Right lobe of liver (tissue), 6 donors: ENCODE results near the gene PTPN13. TPM values are rescaled to one million over a fixed set of nuclear protein-coding genes. Genes with fewer than 3 reads are reported as not detected.

ENCODE experiments used
- ATAC-seq, 4 donors: fragments of 200-7000 bp; cut with Tn5 transposase; one replicate each; pipeline ENCODE4 v1.9.1; 2020; ENCODE audit warnings: mild to moderate bottlenecking in 4 of 4, moderate library complexity in 4 of 4
- DNase-seq, 3 donors: peaks; one replicate each; pipeline ENCODE4 v3.0.0-alpha.2; 2020
- H3K27ac ChIP-seq, 3 donors: fragments of 200-600 bp; one replicate each; pipeline ENCODE4 v1.8.0; 2022
- H3K27me3 ChIP-seq, 2 donors: fragments of 200-600 bp; one replicate each; pipeline ENCODE4 v1.8.0; 2022
- H3K36me3 ChIP-seq, 4 donors: fragments of 200-600 bp; sonication (generic) in 1 of 4; one replicate each; pipeline versions ENCODE4 v1.5.1 to v1.8.0; 2017 to 2022; ENCODE audit warnings: control low read depth in 1 of 4
- H3K4me1 ChIP-seq, 4 donors: fragments of 200-600 bp; sonication (generic) in 1 of 4; one replicate each; pipeline versions ENCODE4 v1.5.1 to v1.8.0; 2017 to 2022; ENCODE audit warnings: control low read depth in 1 of 4
- H3K4me3 ChIP-seq, 3 donors: fragments of 200-600 bp; one replicate each; pipeline ENCODE4 v1.8.0; 2022
- H3K9me3 ChIP-seq, 4 donors: fragments of 200-600 bp; sonication (generic) in 1 of 4; one replicate each; pipeline versions ENCODE4 v1.5.1 to v1.8.0; 2017 to 2022; ENCODE audit warnings: control low read depth in 1 of 4
- CTCF ChIP-seq, 4 donors: fragments of 200-600 bp in 3 of 4; fragments of 450-650 bp in 1 of 4; IDR thresholded peaks; one replicate each; pipeline versions ENCODE4 v1.5.1 to v1.8.0; 2016 to 2022; ENCODE audit warnings: antibody characterized with exemption in 4 of 4, mild to moderate bottlenecking in 2 of 4
- POLR2A ChIP-seq: fragments of 450-650 bp; IDR thresholded peaks from one replicate; pipeline ENCODE4 v1.6.1; 2017; ENCODE audit warnings: antibody characterized with exemption, mild to moderate bottlenecking
- WGBS: methylation state at CpG from one replicate; pipeline ENCODE4 v1.1.6; 2018; ENCODE audit warnings: low coverage, low lambda C conversion rate; ENCODE audit not compliant: insufficient coverage; ENCODE audit errors: missing lambda C conversion rate; 5-methylcytosine and 5-hydroxymethylcytosine counted together
- intact Hi-C, 2 donors: fragments of 100-400 bp; cut with DNase I; formaldehyde crosslinking; loops; one replicate each; pipeline versions ENCODE4 v1.11.2 to v1.14.1; 2022
- total RNA-seq, 6 experiments: library from RNA; depleted of rRNA in 2 of 6; stranded (reverse); fragments of >200 nt in 2 of 6; fragmentation: NEBNext Ultra II Directional in 3 of 6; extraction: Animal tissue kit (Norgen Biotek cat#: 25700) in 3 of 6; gene quantifications; one replicate each; pipeline versions ENCODE4 v1.1.0 to v1.2.4, GENCODE V29; 2016 to 2023
- donor health status: DM: no; HTN: yes; CAD: no.
- donor health status: DM: no; HTN: no; CAD: no.
- donor health status: DM: no; HTN: no; CAD: no.
- donor health status: DM: no; HTN: yes; CAD: no.
- donor health status: DM: no; HTN: yes; CAD: no.

PTPN13 gene
- total RNA-seq, 6 experiments from 2014 or later: 0.73 to 2.2 (median 1.0) TPM

DNA sequence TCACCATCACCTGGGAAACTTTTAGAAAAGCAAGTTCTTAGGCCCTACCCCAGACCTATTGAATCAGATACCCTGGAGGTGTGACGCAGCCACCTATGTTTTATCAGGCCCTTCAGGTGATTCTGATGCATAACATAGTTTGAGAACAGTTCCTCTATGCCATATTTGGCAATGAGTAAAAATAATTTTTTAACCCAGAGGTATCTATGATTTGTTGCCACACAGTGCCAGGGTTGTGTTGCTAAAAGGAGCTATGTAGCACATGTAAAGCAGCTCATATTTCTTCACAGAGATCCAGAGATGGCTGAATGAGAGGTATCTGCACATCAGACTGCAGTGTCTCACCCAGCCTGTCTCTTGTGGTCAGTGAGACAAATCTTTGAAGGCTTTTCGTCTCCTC is 85.3 kb downstream of the PTPN13 start:
- H3K27me3 ChIP-seq: no peaks in the 10 kb centered on the region
- no peak overlapping the region for H3K27ac ChIP-seq
- intact Hi-C loops: no loop called here
- TF ChIP-seq CTCF (IDR thresholded peaks at IDR 0.05) (no peak), POLR2A (no peak)
- H3K4me1 ChIP-seq: no peaks in the 10 kb centered on the region
- ATAC-seq (no peak), DNase-seq (no peak)
- H3K9me3 ChIP-seq: no peaks in the 10 kb centered on the region
- 73% methylated on average over 2 of the region's 2 CpGs for WGBS
- no peaks in the 10 kb centered on the region for H3K36me3 ChIP-seq
- no peak overlapping the region for H3K4me3 ChIP-seq

DNA sequence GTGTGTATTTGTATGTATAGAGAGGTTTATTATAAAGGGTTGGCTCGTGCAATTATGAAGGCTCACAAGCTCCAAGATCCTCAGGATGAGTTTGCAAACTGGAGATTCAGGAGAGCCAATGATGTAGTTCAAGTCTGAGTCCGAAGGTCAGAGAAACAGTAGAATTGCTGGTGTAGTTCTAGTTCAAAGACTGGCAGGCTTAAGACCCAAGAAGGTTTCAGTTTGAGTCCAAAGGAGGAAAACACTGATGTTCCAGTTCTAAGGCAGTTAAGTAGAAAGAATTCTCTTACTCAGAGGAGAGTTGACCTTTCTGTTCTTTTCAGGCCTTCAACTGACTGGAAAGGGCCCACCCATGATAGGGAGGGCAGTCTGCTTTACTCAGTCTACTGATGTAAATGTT is 89.1 kb downstream of the PTPN13 start:
- no peaks in the 10 kb centered on the region for H3K36me3 ChIP-seq
- H3K4me3 ChIP-seq: no peak overlapping the region
- TF ChIP-seq CTCF (IDR thresholded peaks at IDR 0.05) (no peak), POLR2A (no peak)
- H3K27ac ChIP-seq: no peak overlapping the region
- H3K9me3 ChIP-seq: no peaks in the 10 kb centered on the region
- intact Hi-C loops: no loop called here
- WGBS: 54% methylated on average over 2 of the region's 2 CpGs
- ATAC-seq (no peak), DNase-seq (no peak)
- H3K27me3 ChIP-seq: no peaks in the 10 kb centered on the region
- no peaks in the 10 kb centered on the region for H3K4me1 ChIP-seq

DNA sequence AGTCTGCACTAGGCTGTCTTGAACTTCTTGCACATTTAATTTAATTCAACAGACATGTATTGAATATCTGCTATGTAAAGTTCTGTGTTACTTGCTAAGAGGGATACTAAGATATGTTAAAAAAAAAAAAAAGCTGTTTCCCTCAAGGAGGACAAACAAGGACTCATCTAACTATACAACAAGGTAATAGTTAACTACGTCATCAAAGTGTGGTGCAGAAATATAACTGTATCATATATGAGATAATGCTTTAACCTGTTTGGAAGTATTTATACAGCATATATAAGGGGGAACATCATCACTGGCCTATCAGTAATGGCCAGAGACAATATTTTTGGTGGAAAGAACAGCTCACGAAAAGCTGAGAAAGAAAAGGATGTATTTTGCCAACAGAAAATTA is 89.9 kb downstream of the PTPN13 start:
- Histone ChIP-seq H3K36me3 (no peaks in the 10 kb centered on the region), H3K9me3 (no peaks in the 10 kb centered on the region), H3K27ac (no peak overlapping the region), H3K4me3 (no peak overlapping the region), H3K4me1 (no peaks in the 10 kb centered on the region), H3K27me3 (no peaks in the 10 kb centered on the region)
- no peak for DNase-seq
- no peak for TF ChIP-seq CTCF (IDR thresholded peaks at IDR 0.05)
- no peak for ATAC-seq
- intact Hi-C loops: no loop called here
- 56% methylated on average over 2 of the region's 2 CpGs for WGBS

DNA sequence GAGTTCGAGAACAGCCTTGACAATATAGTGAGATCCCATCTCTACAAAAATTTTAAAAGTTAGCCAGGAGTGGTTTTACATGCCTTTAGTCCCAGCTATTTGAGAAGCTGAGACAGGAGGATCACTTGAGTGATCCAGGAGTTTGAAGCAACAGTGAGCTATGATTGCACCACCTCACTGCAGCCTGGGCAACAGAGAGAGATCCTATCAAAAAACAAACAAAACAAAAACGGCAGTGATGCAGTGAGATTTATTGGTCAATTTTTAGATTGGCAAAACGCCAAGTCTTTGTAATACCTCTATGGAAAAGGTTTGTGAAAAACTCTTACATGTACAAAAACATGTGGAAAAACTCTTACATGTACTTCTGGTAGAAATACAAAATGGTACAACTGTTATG is 91.3 kb downstream of the PTPN13 start:
- DNase-seq: no peak
- Histone ChIP-seq H3K9me3 (no peaks in the 10 kb centered on the region), H3K4me3 (no peak overlapping the region), H3K27ac (no peak overlapping the region), H3K4me1 (no peaks in the 10 kb centered on the region), H3K36me3 (no peaks in the 10 kb centered on the region), H3K27me3 (no peaks in the 10 kb centered on the region)
- TF ChIP-seq POLR2A (no peak), CTCF (IDR thresholded peaks at IDR 0.05) (no peak)
- 35% methylated on average over 3 of the region's 3 CpGs for WGBS
- peak in 1 of 4 donors; percentile 71 for ATAC-seq
- intact Hi-C loops: no loop called here

DNA sequence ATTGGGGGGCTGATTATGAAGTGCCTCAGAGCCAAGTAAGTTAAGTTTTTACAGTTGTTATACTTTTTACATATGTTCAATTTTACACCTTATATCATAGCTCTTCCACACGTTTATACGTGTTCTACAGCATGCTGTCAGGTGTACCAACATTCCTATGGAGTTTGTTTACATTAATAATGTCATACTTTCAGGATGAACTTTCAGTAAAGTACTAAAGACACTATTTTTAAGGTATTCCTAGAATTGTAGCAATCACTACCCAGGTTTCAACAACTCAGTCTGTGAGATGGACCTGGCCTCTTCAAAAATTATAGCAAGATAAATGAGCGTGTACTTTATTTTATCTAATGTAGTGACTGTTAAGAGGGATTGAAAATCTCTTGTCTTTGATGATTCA is 92.6 kb downstream of the PTPN13 start:
- intact Hi-C loops: no loop called here
- TF ChIP-seq POLR2A: no peak
- TF ChIP-seq CTCF (IDR thresholded peaks at IDR 0.05): no peak
- ATAC-seq: no peak
- no peak overlapping the region for H3K4me3 ChIP-seq
- no peaks in the 10 kb centered on the region for H3K27me3 ChIP-seq
- 73% methylated on average over 3 of the region's 3 CpGs for WGBS
- no peak overlapping the region for H3K27ac ChIP-seq
- no peak for DNase-seq
- H3K9me3 ChIP-seq: no peaks in the 10 kb centered on the region
- no peaks in the 10 kb centered on the region for H3K4me1 ChIP-seq
- no peaks in the 10 kb centered on the region for H3K36me3 ChIP-seq
